Eye (tissue), 1 donor: ENCODE measurements around the gene ITGAL.
"Not testable (repeated sequence)": the region's sequence is repeated elsewhere in the genome, so short reads cannot be mapped to it uniquely, and the experiment has no call there.

Source experiments
- DNase-seq: peaks from one replicate; pipeline ENCODE4 v3.0.0-alpha.2; 2015

Gene ITGAL

DNA sequence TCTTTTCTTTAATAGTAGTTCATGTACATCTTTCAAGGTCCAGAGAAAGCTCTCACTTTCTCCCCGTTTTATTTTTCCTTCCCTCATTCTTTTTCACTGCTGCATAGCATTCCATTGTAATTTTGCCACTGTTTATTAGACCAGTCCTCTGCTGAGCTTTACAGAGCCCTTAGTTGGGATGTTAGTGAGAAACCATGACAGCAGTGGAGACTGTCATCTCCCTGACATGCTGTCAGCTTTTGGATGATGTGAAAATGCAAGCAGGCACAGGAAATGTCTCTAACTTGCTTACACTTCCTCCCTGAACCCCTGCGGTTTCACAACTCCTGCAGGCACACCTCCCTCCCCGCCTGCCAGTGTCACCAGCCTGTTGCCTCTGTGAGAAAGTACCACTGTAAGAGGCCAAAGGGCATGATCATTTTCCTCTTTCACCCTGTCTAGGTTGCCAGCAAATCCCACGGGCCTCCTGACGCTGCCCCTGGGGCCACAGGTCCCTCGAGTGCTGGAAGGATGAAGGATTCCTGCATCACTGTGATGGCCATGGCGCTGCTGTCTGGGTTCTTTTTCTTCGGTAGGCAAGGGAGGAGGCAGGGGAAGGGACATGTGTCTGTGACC is at the start of gene ITGAL:
ITGAL (plus strand) TSS at position 415 of the 615 bp plus-strand sequence; CDS start at position 511, 96 bp downstream.
- DNase-seq: no peak

DNA sequence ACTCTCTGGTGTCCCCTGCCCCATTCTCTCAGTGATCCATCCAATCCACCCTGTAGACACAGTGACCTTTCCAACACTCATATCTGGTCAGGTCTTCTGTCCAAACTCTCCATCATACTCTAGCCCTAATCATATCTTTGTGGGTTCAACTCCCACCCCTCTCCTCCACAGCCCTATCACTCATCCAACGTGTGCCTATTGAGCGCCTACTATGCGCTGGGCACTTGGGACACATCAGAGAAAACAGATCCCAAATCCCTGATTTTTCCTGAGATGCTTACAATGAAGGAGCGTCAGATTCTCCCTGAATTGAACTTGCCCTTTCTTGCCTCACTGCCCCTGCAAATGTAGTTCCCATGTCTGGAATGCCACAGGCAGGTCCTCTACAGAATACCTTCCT is 44.5 kb upstream of the ITGAL start:
- no peak for DNase-seq

DNA sequence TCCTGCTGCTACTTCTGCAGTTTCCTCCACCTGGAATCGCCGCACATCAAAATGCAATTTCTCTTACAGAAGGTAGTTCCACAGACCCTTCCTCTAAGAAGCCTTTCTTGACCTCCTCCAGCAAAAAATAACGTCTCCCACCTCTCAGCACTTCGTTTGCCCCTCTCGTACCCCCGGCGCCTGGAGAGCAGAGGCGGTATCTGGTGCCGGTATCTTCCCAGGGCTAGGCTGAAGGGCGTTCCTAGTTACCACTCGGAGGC is 43.2 kb upstream of the ITGAL start:
- no peak for DNase-seq

DNA sequence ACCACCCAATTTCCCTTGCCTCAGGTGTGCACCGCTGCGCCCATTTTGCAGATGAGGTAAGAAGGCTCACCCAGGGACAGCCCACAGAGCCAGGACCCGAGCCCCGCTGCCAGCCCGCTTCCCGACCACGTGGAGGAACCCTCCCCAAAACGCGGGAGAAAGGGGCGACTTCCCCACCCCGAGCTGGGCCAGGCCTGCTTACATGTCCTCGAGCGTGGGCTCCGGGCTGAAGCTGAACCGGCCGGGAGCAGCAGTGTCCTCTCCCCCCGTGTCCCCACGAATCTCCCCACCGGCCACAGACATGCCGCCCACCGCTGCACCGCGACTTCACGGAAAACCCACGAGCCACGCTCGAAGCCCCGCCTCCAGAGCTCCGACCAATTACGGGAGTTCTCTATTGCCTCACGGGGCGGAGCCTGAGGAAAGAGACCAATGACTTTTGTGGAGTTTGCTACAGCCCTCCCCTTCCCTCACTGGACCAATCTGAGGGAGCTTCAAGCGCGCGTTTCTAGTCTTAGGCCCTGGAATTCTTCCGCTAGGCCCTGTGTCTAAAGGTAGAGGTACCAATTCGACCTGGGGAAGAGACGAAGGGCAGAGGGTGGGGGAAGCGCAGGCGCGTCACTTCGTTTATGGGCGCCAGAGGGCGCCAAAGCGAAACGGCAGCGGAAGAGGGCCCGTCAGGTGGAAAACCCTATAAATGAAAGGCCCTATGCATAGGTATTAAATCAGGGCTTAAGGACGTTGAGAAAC is 42.7 kb upstream of the ITGAL start, which contains the start of gene DCTPP1:
DCTPP1 (minus strand) TSS at position 353 of the 750 bp plus-strand sequence; CDS start at position 303, 50 bp downstream.
- peak; percentile 98 for DNase-seq

DNA sequence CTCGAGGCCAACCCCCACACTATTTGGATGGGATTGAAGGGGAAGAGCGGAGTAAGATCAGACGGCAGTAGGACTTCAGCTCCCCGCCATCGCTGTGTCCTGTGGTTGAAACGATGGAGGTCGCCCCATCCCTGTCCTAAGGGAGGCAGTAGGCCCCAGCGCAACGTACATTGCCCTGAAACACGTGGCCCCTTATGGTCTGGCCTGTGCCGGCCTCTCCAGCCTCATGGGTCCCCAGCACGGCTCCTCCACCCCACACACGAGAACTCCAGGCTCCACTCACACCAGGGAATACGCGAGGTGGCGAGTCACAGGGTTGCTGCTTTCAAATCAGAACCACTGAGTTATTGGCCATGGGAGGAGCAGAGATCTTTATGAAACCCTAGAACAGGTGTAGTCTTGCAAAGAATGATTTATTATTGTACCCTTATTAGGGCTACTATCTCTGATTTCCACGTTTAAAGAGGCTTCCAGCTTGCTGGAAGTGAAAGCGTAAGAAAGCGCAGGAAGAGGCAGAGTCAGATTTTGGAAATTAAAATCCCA is 42.0 kb upstream of the ITGAL start:
- DNase-seq: no peak

DNA sequence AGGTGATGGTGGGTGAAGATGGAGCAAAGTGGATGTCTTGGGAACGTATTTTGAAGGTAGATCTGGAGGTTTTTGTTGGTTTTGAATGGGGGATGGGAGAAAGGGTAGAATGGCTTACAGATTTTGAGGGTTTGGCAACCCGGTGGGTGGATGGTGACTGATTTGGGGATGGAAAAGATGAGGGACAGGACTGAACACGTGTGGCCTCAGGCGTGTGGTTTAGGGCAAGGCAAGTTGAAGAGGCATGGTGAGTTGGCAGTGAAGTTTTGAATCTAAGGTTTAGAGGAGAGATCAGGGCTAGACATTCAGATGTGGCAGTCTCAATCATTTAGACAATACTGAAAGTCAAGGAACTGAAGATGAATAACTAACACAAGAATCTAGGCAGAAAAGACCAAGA is 37.7 kb upstream of the ITGAL start:
- DNase-seq: no peak

DNA sequence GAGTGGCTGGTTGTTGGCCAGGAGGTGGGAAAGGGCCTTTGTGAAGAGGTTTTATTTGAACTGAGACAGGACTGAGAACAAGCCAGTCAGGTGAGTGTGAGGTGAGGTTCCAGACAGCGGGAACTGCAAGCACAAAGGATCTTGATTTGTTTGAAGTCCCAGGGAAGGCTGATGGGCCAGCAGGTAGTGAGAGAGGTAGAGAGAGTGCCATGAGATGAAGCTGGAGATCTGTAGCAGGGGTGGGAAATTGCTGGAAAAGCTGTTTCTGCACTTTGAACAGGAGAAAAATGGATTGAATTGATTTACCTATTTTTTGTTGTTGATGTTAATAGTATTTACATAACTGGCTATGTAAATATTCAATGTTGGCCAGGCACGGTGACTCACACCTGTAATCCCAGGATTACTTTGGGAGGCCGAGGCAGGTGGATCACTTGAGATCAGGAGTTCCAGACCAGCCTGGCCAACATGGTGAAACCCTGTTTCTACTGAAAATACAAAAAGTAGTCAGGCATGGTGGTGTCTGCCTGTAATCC is 35.0 kb upstream of the ITGAL start:
- no peak for DNase-seq

DNA sequence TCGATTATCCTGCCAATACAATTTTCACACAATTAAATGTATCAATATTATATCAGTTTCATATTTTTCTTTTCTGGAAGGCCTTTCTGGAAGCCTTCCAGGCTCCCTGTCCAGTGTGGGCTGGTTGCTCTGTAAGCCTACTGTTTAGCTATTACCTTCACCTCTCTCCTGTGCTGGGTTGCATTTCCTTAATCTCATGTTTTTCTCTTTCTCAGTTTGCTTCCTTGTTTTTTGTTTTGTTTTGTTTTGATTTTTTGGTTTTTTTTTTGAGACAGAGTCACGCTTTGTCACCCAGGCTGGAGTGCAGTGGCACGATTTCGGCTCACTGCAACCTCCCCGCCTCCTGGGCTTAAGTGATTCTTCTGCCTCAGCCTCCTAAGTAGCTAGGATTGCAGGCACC is 33.7 kb upstream of the ITGAL start:
- no peak for DNase-seq

DNA sequence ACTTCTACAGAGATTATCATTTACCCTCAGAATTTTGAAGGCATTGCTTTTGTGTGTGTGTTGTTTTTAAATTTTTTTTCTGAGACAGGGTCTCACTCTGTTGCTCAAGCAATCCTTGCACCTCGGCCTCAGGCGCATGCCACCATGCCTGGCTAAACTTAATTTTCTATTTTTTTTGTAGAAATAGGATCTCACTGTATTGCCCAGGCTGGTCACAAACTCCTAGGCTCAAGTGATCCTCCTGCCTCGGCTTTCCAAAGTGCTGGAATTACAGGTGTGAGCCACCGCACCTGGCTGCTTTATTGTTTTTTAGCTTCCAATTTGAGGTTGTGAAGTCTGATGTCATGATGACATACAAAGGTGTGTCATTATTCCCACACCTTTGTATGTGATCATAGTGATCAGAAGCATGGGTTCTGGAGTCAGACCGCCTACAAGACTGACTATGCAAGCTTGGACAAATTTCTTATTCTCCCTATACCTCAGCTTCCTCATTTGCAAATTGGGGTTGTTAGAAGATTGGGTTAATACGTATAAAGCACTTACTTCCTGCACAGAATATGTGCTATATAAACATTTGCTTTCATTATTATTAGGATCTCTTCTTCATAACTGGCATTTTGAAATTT is 32.7 kb upstream of the ITGAL start:
- no peak for DNase-seq

DNA sequence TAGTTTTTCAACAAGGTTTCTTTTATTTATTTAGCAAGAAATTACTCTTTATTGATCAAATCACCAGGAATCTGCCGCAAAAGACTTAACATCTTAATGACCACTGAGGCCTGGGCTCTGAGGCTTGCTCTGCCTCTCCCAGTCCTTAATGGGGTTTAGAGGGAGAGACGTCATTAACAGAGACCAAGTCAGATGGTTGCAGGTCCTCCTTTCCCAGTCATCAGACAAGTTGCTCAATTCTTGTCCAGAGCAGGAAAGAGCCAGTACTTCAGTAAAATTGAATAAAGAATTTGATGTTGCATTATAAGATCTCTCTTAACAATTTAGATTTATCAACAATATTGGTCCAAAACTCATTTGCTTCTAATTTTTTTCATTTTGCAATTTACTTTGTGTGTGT is 28.9 kb upstream of the ITGAL start:
- DNase-seq: no peak

DNA sequence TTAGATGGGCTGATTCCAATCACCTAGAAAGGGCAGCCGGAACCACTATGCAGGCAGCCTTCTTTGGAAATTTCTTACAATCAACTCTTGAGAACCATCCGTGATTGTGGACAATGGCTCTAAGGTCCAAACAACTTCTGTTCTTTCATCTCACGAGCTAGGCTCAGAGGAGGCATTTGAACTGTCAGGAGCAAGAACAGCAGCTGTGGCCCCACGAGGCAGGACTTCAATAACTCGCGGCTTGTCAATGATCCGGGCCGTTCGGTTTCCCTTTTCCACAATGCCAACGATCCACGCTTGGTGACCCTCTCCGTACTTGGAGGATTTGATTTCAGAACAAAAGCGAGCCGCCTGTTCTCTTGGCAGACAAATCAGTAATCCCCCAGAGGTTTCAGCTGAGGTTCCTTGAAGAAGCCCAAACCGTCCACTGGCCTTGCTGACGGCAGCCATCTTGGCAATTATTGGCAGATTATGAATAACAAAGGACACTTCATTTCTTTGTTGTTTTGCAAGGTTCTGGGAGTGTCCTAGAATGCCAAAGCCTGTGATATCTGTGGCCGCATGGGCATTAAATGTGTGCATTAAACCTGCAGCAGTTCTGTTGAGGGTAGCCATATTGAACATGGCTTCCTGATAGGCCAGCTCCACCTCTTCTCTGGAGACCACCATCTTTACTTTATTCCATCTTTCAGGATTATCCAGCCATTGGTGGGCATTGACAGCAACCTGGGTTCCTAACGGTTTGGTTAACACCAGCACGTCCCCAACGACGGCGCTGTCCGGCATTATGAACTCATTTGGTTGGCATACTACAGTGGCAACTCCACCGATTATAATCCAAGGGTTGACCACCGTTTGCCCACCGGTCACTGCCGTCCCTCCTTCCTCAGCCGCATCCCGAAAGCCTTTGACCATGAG is 28.1 kb upstream of the ITGAL start:
- no peak for DNase-seq

DNA sequence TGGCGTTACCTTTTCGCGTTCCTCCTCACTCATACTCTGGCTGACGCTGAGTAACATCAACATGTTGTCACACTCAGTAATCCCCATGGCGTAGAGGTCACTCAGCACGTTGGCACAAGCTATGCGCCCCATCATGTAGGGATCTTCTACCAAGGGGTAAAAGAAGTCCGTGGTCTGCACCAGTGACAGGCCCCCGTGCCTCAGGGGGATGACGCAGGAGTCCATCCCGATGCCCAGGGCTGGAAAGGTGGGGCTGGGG is 27.5 kb upstream of the ITGAL start:
- DNase-seq: no peak

DNA sequence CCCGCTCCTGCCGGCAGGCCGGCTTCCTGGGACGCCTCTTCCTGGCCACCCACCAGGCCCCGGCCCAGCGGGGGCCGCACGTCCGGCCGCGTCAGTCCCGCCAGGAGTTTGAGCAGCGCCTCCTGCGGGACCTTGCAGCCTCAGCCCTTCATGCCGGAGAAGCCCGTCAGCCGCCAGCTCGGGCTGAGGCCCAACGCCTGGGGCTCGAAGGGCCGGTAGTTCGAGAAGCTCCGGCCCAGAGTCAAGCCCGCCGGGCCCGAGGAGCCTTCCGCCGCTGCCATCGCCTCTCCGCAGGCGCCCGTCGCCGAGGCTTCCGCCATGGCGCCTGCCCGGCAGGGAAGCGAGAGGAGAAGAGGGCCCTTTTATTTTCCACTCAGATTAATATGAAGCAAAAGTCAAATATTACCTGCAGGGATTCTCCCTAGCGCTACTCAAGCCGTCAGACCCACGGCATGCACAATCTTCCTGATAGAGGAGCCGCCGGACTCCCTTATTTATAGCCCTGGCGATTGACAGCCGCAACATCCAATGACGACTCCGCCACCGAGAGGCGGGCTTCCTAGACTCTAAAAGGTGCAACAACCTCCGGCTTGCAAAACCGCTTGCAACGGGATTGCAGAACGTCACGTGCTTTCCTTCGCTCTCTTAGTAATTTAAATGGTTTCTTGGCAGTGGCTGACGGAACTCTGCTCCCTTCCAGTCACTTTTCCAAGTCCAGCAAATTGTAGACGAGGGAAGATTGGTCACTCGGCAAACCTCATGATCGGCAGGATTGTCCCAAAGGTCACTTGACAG is 26.9 kb upstream of the ITGAL start, which contains the start of gene SEPHS2:
SEPHS2 (minus strand) TSS at position 467 of the 795 bp plus-strand sequence; CDS start at position 320, 147 bp downstream.
- peak; percentile 99 for DNase-seq

DNA sequence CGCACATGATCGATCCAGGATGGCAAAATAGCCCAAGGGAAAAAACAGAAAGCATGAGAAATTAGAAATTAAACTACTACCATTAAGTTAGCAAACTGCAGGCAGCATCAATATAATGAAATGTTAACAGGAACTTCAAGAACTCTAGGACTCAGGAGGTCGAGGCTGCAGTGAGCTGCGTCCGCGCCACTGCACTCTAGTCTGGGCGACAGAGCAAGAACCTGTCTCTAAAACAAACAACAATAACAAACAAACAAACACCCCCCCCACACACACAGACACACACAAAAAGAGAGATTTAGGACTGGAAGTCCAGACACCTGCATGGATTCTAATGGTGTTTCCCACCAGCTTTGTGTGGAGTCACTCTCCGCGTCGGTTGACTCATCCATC is 26.3 kb upstream of the ITGAL start:
- no peak for DNase-seq

DNA sequence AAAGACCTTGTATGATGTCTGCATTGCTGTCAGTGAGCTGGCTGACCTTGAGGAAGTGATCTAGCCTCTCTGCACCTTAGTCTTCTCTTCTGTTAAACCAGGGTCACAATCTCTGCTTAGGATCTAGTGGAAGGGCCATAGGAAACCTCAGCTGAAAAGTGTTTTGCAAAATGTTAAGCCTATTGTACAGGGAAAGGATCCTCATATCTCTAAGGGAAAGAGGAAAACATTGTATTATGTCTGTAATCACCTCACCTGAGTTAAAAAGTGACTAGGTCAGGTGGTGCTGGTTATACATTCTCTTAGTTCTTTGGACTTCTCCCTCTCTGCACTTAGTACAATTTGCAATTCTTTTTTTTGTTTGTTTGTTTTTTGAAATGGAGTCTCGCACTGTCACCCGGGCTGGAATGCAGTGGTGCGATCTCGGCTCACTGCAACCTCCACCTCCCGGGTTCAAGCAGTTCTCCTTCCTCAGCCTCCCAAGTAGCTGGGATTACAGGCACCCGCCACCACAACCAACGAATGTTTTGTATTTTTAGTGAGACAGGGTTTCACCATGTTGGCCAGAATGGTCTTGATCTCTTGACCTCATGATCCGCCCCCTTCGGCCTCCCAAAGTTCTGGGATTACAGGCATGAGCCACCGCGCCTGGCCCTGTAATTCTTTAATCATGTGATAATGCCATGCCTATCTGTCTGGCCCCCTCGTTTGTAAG is 24.9 kb upstream of the ITGAL start:
- DNase-seq: no peak

DNA sequence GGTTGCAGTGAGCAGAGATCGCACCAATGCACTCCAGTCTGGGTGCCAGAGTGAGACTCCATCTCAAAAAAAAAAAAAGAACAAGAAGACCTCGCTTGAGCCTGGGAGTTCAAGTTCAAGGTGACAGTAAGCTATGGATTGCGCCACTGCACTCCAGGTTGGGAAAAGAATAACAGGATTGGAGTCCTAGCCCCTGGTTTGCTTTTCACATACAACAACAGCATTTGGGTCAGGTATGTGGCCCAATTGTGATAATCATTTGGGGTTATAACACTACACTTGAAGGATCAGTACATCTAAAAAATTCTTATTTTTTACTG is 23.5 kb upstream of the ITGAL start:
- DNase-seq: no peak

DNA sequence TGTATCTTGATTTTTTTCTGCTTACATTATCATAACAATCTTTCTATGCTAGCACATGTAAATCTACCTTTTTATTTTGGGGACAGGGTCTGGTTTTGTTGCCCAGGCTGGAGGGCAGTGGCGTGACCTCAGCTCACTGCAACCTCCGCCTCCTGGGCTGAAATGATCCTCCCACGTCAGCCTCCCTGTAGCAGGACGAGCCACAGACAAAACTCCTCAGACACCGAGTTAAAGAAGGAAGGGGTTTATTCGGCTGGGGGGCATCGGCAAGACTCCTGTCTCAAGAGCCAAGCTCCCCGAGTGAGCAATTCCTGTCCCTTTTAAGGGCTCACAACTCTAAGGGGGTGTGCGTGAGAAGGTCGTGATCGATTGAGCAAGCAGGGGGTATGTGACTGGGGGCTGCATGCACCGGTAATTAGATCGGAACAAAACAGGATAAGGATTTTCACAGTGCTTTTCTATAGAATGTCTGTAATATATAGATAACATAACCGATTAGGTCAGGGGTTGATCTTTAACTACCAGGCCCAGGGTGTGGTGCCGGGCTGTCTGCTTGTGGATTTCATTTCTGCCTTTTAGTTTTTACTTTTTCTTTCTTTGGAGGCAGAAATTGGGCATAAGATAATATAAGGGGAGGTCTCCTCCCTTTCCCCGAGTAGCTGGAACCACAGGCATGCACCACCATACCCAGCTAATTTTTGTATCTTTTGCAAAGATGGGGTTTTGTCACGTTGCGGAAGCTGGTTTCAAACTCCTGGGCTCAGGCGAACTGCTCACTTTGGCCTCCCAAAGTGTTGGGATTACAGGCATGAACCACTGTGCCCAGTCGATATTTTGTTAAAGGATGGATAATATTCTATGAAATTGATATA is 19.6 kb upstream of the ITGAL start:
- DNase-seq: not testable (repeated sequence)

DNA sequence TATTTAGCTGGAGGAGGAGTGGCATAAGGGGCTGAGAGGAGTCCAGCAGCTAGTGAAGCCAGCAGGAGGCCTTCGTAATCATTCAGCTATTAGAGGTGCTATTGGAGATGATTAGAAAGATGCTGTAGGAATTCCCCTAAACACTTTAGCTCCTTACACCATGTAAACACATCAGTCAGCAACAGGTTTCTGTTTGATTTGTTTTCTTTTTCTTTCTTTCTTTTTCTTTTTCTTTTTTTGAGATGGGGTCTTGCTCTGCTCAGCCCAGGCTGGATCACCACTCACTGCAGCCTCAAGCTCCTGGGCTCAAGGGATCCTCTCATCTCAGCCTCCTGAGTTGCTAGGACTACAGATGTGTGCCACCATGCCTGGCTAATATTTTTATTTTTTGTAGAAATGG is 16.2 kb upstream of the ITGAL start:
- no peak for DNase-seq

DNA sequence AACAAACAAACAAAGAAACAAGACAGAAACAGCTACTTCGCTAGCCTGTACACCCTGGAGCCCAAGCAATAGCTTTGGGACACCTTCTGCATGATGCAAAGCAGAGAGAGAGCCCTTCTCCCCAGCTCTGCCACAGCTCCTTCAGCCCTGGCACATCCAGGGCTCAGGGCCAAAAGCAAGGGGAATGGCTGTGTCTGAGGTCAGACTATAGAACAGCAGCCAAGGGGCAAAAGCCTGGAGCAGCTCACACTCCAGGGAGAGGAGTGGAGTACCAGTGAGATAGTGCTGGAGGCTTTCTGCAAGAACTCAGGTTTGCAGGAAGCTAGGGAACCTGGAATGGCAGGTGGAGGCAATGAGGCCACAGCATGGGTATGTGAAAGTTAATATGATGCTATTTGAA is 15.3 kb upstream of the ITGAL start:
- no peak for DNase-seq

DNA sequence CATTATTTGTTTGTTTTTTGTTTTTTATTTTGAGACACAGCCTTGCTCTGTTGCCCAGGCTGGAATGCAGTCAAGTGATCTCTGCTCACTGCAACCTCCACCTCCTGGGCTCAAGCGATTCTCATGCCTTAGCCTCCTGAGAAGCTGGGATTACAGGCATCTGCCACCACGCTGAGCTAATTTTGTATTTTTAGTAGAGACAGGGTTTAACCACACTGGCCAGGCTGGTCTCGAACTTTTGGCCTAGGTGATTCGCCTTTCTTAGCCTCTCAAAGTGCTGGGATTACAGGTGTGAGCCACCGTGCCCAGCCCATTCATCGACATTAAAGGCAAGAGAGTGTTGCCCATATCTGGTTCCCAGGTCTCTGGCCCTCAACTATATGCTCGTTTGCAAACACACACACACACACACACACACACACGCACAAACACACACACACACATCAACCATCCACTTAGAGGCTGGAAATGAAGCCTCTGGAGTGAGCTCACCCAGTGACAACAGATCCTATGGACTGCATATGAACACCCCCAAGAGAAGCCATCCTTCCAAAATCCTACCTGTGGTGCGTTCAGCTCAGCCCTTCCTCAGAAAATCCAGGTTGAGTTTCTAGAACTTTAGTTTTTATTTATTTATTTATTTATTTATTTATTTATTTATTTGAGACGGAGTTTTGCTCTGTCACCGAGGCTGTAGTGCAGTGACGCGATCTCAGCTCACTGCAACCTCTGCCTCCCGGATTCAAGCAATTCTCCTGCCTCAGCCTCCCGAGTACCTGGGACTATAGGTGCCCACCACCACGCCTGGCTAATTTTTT is 14.6 kb upstream of the ITGAL start:
- no peak for DNase-seq
